GM18499 (cell line): Measurements from ENCODE around the gene ASB1.
"Not testable (repeated sequence)": the region's sequence is repeated elsewhere in the genome, so short reads cannot be mapped to it uniquely, and the experiment has no call there.

Experiments used
- ATAC-seq: cut with Tn5 transposase; IDR thresholded peaks from one replicate; pipeline ENCODE4 v1.9.1; 2021; ENCODE audit warnings: moderate number of reproducible peaks; ENCODE audit not compliant: insufficient read depth, unreplicated experiment

Gene ASB1

GRCh38 chr2:238441262-238442114 lies 14.8 kb downstream of the ASB1 start:
- ATAC-seq: no peak

DNA sequence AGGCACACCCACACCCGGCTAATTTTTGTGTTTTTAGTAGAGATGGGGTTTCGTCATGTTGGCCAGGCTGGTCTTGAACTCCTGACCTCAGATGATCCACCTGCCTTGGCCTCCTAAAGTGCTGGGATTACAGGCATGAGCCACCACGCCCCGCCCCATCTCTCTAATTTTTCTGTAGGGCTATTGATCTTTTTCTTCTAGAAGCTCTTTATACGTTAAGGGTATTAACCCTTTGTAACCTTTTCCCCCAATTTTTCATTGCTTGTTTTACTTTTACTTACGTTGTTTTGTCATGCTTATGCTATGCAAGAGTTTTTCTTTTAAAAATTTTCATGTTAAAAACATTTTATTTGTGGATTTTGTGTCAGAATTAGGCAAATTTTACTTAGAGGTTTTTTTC lies 15.5 kb downstream of the ASB1 start:
- ATAC-seq: not testable (repeated sequence)

- no peak for ATAC-seq
Measured at GRCh38 chr2:238444242-238444641, 17.5 kb downstream of the ASB1 start.

DNA sequence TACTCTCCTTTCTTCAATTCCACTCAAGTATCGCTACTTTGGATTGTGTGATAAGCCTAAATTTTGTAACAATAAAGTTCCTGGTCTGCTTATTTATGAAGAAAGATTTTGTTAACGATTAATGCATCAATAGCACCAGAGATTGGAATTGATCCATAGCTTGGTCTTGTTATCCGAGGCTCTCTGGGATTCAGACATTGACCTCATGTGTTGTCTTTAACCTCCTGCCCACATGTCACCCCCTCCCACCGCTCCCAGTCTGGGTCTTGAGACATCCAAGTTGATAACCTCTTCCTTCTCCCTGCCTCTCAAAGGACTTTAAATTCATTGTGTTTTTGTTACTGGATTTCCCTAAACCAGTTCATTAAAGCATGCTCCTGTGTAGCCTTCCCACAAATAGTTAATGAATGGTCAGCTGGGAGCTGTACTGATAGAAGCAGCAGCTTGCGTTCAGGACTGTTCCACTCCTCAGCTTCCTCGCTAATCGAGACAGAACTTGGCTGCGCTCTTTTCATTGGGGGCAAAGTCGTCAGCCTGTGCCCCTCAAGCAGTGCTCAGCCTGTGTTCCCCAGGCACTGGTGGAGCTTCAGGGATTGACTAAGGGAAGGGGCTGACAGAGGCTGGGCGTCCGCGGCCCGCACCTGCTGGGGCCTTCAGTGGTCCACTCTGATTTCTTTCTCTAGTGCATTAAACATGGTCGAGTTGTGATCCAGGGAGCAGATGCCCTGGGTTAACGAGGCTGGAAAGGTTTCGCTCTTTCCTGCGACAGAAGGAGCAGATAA lies 18.9 kb downstream of the ASB1 start:
- ATAC-seq: no peak

GRCh38 chr2:238446371-238446770 lies 19.6 kb downstream of the ASB1 start:
- no peak for ATAC-seq

DNA sequence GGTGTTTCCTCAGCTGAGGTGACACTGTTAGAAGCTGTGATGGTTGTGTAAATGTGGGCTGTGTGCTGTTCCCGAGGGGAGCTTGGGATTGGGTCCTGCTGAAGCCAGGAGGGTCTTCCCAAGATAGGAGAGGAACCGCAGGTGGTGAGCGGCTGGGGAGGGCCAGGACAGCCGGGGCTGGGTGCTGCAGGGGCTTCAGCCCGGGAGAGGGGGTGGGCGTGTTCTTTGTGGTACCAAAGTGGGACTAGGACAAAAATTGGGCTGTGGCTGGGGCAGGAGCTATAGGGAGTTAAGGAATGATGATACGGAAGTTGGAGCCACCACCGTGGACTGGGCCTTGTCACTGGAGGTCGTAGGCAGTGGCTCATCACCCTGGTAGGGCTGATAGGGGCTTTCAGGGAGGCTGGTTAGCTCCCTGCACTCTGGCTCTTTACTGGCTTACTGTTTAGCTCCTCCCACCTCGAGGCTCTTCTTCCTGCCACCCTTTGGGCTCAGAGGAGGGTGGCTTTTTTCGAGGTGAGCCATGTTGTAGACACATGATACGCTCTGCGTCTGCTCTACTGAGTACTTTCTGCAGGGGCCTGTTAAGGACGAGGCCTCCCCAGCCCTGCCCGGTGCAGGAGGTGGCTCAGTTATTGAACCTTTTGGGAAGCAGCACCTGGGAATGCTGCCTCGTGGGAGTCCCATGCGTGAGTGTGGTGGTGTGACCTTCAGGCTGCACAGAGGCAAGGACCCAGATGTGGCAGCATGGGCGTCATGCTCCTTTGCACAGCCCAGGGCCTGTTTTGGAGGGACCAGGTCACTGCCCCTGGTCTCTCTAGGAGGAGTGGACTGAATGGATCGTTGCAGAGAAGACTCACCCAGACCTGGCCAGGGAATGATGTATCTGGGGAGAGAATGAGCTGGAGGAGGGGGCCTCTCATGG lies 21.6 kb downstream of the ASB1 start:
- no peak for ATAC-seq

DNA sequence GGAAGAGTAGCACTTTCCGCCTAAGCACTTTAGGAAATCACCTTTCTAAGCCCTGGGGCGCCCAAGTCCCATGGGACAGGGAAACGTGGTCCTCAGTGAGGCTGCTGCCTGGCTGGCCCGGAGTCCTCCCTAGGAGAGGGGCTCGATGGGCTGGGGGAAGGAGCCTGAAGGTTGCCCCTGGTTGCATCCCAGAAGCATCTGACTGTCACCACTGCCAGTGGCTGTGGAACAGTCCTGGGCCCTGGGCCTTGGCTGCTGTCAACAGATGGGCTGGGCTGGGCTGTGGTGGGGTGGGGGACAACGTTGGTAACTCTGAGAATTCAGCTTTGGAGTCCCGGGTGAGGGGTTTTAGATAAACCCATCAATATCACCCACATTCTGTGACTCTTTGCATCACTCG lies 22.5 kb downstream of the ASB1 start:
- ATAC-seq: no peak

DNA sequence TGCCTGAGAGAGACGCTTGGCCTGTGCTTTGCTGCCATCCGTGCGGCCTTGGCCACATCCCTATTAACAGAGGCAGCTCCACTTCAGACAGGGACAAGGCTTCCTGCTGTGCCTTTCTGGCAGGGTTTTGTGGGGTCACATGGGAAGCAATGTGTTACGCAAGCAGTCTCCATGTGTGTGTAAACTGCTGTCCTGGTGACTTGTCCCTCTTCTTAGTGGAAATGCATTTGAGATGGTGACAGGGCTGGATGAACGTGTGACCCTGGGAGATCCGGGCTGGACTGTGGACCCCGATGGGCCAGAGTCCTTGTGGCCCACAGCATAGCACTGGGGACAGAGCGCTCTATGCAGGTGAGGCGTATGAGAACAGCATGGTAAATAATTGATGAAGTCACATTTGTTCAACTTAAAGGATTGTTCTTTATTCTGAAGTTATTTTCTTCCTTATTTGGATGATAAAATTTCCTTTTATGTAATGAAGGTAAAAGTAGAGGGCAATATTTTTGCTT lies 23.2 kb downstream of the ASB1 start:
- no peak for ATAC-seq

DNA sequence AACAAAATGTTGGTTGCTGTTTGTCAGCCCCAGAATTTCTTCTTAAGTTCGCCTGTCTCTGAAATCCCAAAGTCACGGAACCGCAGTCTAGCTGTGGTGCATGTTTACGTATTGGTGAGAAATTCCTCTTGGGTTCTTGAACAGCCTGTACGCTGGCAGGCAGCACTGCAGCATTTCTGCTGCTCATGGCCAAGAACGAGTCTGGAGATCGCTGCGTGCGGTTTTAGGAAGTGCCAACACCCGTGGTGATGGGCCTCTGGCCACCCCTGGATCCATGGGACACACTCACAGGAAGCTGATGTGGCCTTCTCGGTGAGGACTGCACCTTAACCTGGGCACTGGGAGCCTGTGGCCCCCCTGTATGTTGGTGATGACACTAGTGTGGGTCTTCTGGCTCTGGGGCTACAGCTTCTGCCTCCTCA lies 23.7 kb downstream of the ASB1 start:
- ATAC-seq: no peak

- ATAC-seq: no peak
Measured at GRCh38 chr2:238453842-238454241, 27.1 kb downstream of the ASB1 start.

- no peak for ATAC-seq
Measured at GRCh38 chr2:238456449-238456848, 29.7 kb downstream of the ASB1 start.

DNA sequence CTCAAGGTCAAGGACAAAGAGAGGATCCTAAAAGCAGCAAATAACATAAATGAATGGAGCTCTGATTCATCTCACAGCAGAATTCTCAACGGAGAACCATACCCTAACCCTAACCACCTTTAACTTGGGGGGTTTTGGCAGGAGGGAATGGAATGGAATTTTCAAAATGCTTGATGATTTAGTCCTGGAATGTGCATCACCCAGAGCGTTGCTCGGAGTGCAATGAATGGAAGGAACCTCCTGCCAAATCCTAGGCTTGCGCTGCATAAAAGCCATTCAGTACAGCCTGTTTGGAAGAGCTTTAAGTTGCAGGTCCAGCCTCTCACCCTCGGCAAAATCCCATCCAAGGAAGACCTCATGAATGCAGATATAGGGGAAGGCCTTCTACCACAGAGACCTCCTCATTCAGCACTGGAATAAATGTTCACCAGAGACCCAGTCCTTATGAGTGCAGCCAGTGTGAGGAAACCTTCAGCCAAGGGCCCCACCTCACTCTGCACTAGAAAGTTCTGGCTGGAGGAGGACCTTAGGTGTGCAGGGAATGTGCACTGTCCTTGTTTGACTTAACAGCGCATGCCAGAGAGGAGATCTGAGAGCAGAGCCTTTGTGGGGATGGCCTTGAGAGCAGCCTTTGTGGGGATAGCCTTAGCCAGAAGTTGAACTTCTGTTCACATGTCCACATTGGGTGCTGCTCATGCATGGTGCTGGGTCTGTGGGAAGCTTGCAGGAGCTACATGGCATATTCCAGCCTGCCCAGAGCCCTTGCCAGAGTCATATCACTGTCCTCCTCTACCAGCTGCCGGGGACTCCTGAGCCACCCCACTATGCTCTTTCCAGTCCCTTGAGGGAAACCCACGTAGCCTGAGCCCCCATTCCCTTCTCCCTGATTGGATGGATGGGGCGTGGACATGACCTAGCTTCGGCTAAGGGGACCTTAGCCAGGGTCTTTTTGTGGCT lies 30.5 kb downstream of the ASB1 start:
- no peak for ATAC-seq

DNA sequence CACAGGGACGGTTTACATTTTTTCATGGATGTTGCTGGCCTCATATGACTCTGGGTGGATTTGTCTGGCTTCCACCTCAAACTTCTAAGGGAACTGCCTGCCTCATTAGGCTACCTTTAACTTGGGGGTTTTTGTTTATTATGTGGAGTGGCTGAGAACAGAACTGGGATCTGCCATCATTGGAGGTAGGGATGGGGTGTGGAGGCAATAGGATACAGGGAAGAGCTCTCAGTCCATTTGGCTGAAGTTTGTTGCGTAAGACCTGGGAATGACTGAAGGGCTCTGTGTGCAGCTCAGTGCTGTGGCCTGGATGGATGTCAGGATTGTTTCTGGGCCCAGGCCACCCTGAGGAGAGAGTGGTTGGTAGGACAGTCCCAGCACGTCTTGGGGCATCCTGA lies 31.2 kb downstream of the ASB1 start:
- ATAC-seq: no peak

- no peak for ATAC-seq
Measured at GRCh38 chr2:238458651-238459050, 31.9 kb downstream of the ASB1 start.

DNA sequence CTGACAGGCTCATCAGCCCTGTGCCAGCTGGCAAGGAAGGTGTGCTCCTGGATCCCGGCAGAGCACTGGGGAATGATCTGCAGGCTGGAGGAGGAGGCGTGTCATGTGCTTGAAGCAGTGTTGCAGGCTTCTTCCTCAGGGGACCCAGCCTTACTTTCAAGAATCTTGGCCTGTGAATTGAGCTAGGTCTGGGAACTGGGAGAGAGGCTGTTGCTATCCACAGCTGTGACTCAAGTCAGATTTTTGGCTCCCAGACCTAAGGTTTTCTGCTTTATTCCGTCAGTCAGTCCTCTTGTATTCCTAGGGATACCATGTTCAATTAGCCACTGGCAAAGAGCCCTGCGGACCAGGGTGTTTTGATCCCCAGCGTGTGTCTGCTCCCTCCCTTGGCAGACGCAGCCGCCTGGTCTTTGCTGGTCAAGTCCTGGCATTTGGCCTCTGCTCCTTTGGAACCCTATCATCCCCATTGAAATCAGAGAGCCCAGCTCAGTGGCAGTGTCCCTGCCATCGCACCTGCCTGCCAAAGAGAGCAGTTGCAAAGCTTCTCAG lies 32.4 kb downstream of the ASB1 start:
- ATAC-seq: no peak

- ATAC-seq: no peak
Measured at GRCh38 chr2:238461051-238461450, 34.3 kb downstream of the ASB1 start.

- ATAC-seq: no peak
Measured at GRCh38 chr2:238461491-238461890, 34.8 kb downstream of the ASB1 start.

DNA sequence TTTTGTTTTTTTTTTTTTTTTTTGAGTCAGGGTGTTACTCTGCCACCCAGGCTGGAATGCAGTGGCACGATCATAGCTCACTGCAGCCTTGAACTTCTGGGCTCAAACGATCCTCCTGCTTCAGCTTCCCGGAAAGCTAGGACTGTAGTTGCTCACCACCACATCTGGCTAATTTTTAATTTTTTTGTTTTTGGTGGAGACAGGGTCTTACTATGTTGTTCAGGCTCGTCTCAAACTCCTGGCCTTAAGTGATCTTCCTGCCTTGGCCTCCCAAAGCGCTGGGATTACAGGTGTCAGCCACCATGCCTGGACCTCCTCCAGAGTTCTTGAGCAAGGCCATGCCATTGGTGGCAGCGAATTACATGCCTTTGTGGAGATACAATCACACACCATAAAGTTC lies 35.2 kb downstream of the ASB1 start:
- ATAC-seq: no peak
